ENCODE data around the gene RBM19.

DNA sequence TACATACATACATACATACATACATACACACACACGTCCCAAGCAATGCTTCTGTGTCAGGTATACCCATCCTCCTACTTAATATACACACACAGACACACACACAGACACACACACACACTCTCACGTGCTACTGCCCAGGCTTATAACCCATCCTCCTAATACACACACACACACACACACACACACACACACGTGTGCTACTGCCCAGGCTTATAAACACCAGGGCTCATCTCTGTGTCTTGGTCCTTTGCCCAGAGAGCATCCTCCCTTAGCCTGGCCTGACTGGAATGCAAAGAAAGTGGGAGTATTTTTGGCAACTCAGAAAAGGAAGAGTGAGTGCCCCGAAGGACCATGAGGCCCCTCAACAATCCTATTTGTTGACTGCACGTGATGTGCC, 129.0 kb downstream of the RBM19 start:
- TF ChIP-seq, protein P1, sequence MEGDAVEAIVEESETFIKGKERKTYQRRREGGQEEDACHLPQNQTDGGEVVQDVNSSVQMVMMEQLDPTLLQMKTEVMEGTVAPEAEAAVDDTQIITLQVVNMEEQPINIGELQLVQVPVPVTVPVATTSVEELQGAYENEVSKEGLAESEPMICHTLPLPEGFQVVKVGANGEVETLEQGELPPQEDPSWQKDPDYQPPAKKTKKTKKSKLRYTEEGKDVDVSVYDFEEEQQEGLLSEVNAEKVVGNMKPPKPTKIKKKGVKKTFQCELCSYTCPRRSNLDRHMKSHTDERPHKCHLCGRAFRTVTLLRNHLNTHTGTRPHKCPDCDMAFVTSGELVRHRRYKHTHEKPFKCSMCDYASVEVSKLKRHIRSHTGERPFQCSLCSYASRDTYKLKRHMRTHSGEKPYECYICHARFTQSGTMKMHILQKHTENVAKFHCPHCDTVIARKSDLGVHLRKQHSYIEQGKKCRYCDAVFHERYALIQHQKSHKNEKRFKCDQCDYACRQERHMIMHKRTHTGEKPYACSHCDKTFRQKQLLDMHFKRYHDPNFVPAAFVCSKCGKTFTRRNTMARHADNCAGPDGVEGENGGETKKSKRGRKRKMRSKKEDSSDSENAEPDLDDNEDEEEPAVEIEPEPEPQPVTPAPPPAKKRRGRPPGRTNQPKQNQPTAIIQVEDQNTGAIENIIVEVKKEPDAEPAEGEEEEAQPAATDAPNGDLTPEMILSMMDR (IDR thresholded peaks at IDR 0.05), result no peak
- TF ChIP-seq POLR2A (IDR thresholded peaks at IDR 0.05), result no peak

Data from uterus (tissue), 2 donors.